GM19023 (cell line): ENCODE measurements around the gene NDUFAF8.

Experiments
- ATAC-seq: cut with Tn5 transposase; IDR thresholded peaks from one replicate; pipeline ENCODE4 v1.9.1; 2021; ENCODE audit warnings: mild to moderate bottlenecking, moderate library complexity; ENCODE audit not compliant: unreplicated experiment

Gene NDUFAF8

DNA sequence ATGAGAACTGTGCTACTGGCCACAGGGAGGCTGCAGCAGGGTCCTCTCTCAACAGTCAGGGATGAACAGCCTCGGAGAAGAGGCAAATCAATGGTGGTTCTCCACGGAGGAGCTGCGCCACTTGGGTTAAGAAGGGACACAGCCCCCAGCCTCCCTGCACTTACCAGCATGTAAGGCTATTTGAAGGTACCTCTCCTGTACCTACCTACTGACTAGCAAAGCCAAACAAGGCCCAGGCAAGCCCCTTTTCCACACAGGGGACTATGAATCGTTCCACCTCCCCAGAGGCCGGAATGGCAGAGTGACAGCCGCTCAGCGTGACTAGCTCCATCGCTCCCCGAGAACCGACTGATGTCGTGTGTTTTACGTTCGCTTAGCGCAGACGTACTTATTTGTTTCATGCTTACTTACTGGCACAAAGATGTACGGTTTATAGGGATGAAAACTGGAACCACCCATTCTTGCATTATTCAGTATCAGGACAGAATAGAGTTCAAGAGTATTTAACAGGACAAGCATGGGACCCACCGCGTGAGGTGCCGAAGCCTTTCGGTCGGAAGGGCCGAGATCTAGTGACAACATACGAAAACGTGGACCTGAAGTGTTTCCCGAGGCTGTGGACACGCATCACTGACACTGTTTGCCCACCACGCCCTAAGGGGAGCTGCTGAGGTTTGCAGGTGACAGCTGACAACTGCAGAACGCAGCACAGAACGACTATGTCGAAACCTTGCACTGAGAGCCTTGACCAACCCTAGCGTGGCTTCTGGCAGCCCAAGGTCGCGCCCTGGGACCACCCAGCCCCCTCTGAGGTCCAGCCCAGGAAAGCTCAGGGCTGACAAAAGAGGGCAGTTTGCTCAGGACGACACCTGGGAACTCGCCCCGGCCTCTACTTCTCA lies 1.3 kb upstream of the NDUFAF8 start:
- ATAC-seq: no peak

DNA sequence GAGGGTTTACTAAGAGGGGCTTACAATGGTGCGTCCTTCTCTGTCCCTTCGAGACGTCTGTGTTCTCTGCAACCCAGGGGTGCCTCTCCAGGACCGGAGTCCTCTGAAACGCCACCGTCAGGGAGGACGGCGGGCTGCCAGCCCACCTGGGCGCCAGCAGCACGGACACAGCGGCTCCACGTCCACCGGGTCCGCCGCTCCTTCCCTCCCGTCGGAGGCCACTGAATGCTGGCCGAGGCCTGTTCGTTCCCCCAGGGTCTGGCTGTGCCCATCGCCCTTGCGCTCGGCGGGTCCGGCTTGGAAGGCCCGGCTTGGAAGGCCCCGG lies 666 bp upstream of the NDUFAF8 start:
- no peak for ATAC-seq

DNA sequence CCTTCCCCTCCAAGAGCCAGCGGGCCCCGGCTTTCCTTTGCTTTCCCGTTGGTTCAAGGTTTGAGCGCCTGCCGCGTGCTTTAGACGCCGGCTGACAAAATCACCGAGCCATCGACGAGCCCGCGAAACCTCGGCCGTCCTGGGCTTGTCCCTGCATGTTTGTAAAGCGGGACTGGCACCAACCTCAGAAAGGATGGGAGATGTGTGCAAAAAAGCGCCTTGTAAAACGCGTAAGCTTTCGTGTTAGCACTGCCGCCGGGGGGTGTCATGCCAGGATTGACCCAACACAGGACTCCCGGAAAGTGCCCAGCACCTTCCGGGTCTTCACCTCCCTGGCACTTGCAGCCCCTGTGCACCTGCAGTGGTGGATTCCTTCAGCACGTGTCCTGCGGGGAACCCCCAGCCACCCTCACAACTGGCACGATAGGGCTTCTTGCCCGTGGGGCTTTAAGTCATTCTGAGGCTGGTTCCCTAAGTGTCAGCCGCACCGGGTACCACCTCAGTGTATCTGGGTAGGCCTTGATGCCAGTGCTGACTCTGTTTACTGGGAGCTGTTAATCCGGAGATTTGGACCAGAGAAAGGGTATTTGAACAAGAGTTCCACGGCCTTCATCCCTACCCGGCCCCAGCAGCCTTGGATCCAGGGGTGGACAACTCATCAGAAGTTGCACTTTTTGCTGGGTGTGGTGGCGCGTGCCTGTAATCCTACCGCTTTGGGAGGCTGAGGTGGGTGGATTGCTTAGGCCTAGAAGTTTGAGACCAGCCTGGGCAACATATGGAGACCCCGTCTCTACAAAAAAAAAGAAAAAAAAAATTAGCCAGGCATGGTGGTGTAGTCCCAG lies 817 bp downstream of the NDUFAF8 start:
- no peak for ATAC-seq

DNA sequence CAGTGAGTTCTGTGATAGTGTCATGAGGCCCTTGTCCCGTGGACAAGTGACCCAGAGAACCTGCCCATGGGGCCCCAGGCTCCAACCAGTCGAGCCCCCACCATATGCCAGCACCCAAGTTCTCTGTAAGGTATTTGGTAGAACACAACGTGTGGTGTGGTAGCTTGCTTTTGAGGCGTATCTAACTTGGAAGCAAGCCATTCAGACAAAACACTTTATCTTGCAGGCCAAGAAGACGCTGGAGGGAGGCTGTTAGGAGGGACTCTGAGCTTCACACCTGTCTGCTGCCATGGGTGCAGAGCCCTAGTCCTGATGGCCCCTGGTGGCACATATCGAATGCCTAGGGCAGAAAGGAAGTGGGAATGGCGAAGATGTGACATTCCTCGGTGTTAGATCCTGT lies 1.6 kb downstream of the NDUFAF8 start:
- no peak for ATAC-seq

DNA sequence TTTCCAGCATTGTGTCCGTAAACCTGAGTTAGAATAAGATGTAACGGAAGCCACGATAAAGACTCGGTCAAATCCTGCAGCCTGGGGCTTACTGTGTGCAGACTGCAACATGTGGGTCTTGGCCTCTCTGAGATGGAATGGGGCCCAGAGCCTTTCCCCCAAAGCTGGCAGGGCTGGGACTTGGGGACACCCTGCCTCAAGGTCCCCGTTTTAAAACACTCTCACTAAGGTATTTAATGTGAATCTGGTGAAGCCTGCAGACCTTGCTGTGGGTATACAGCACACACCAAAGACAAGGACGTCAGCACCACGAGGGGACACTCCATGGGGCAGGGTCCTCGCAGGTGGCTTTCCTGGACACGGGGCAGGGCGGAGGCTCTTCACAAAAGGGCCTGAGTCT lies 2.1 kb downstream of the NDUFAF8 start:
- ATAC-seq: no peak

DNA sequence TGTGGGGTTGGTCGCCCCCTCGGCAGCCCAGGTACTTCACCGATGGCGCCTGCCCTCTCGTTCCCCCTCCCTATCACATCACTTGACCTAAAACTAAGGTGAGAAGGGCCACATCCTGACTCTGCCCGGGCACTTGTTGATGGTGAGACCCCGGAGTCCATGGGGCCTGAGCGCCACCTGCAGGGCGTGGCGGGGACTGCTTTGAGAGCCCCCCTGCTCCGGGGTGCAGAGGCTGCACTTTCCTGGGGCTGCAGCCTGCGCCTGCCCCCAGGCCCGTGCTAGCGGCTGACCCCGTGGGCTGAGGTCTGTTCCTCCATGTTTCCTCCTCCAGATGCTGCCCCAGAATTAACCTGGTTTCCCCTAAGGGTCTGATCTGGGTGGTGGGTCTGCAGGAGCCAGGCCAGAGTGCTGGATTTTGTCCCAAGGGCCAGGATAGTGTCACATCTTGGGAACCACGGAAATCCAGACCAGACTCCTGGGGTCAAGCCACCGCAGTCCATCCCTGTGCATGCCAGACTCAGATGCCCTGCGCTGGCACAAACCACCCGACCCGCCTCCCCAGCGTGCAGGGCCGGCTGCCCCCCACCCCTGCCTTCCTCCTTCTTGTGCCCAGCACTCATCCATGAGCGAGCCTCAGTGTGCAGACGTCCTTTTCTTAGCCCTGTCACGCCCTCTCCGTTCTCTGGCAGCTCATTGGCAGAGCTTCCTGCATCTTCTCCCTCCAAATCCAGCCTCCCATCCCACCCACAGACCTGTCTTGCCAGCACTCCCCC lies 2.7 kb downstream of the NDUFAF8 start:
- no peak for ATAC-seq

DNA sequence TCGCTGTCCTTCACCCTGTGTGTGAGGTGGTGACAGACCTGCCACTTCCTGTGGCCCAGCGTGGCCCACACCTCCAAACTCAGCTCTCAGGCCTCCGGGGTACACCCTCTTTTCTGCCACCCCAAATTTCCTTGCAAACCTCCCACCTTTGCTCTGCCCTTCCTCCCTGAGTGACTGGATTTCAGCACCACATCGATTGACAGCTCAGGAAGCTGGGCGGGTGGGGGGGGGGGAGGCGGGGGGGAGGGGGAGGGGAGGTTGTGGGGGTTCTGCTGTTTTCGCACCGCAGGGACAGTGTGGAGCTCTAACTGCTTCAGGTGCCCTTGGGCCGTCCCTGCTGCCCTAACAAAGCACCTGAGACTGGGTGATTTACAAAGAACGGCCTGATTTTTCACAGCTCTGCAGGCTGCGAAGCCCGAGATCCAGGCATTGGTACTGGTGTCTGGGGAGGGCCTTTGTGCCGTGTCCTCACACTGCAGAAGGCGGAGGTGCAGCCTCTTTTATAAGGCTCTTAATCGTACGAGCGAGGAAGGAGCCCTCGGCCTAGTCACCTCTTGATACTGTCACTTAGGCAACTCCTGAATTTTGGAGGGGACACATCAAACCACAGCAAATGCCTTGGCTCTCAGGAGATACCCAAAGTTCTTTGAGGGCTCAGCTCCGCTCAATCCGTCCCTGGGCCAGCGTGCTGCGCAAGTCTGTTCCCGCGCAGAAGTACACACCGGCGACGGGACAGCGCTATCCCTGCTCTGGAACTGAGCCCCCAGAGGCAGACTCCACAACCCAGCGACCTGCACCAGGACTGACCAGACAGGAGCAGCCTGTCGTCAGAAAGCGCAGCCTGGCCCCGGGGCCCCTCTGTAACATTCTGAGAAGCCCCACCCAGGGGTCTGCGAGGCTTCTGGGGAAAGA lies 3.6 kb downstream of the NDUFAF8 start:
- no peak for ATAC-seq

- no peak for ATAC-seq
Observed at GRCh38 chr17:81243333-81243664, 4.2 kb downstream of the NDUFAF8 start.

GRCh38 chr17:81244358-81245023 lies 5.4 kb downstream of the NDUFAF8 start:
- ATAC-seq: no peak

- ATAC-seq: no peak
Observed at GRCh38 chr17:81245024-81245664, 6.0 kb downstream of the NDUFAF8 start.

- no peak for ATAC-seq
Observed at GRCh38 chr17:81245665-81246342, 6.7 kb downstream of the NDUFAF8 start.

GRCh38 chr17:81246343-81246670 lies 7.2 kb downstream of the NDUFAF8 start:
- no peak for ATAC-seq

- ATAC-seq: no peak
Observed at GRCh38 chr17:81246679-81247338, 7.7 kb downstream of the NDUFAF8 start.

GRCh38 chr17:81247339-81247990 lies 8.3 kb downstream of the NDUFAF8 start:
- ATAC-seq: no peak

- no peak for ATAC-seq
Observed at GRCh38 chr17:81248649-81249048, 9.5 kb downstream of the NDUFAF8 start.

- no peak for ATAC-seq
Observed at GRCh38 chr17:81249223-81250040, 10.3 kb downstream of the NDUFAF8 start.
